NCI-H1436 (cell line): Measurements from ENCODE around the gene KCTD6.

Source experiments
- DNase-seq: peaks from one replicate; lab custom pipeline; 2025; lab: John Stamatoyannopoulos, UW

KCTD6 gene

GRCh38 chr3:58491506-58492402, at the start of gene KCTD6:
Gene KCTD6, plus strand, starts transcription at chr3:58492096. Its CDS starts 6,660 bp downstream, at chr3:58498756.
- peak; percentile 68 for DNase-seq

- no peak for DNase-seq
These were observed 39.7 kb upstream of the KCTD6 start for GRCh38 chr3:58452176-58452575.

DNA sequence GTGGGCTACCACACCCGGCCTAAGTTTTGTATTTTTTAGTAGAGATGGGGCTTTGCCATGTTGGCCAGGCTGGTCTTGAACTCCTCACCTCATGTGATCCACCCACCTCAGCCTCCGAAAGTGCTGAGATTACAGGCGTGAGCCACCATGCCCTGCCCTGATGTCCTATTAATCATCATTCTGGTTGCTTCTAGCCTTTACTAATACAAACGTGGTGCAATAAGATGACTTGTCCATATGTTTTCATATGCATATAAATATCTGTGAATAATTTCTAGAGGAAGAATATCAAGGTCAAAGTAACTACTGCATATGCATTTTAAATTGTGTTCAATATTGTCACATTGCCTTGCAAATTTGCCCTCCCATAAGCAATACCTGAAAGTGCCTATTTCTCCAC, 32.7 kb upstream of the KCTD6 start:
- DNase-seq: no peak

- no peak for DNase-seq
These were observed 29.1 kb upstream of the KCTD6 start for GRCh38 chr3:58462829-58463180.

DNA sequence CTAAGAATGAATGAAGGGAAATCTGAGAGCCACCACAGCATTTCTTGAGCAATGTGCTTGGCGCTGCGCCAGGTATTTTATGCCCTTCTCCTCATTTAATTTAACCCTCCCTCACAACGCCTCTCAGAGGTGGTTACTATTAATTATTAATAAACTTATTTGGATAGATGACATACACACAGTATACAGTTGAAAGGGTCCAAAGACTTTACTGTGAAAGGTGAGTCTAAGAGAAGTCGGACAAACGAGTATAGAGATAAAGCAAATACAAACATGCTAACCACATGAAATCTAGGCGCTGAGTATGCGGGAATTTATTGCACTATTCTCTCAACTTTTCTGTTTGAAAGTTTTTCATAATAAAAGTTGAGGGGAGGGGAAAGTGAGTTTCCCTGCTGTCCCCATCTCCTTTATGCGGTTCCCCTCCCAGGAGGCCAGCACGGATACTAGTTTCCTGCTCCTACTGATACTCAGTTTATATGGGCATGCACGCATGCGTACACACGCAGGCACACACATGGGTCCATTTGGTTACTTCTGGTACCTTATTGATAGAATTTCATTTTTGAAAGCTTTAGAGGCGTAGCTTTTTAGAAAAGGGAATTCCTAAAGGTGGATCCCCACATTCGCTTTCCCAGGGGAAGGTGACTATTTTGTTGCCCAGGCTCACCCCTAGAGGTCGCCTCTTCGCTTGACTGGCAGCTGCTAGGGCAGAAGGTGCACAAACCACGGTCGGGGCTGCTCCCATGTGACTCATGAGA, 28.5 kb upstream of the KCTD6 start:
- peak; percentile 2 for DNase-seq

DNA sequence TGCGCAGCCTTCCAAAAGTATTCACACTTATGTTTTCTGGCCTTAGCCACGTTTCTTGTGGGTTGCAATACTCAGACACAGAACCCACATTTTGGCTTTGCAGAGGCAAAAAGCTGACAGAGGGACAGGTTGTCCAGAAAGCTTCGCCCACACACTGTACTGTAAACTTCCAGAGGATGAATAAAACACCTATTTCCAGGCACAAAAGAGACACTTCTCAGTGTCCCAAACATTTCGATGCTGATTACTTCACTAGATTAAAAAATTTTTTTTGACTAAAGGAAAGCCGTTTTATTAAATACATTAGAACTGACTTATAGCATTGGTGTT, 28.0 kb upstream of the KCTD6 start:
- DNase-seq: no peak

GRCh38 chr3:58464866-58465265, 27.0 kb upstream of the KCTD6 start:
- no peak for DNase-seq

DNA sequence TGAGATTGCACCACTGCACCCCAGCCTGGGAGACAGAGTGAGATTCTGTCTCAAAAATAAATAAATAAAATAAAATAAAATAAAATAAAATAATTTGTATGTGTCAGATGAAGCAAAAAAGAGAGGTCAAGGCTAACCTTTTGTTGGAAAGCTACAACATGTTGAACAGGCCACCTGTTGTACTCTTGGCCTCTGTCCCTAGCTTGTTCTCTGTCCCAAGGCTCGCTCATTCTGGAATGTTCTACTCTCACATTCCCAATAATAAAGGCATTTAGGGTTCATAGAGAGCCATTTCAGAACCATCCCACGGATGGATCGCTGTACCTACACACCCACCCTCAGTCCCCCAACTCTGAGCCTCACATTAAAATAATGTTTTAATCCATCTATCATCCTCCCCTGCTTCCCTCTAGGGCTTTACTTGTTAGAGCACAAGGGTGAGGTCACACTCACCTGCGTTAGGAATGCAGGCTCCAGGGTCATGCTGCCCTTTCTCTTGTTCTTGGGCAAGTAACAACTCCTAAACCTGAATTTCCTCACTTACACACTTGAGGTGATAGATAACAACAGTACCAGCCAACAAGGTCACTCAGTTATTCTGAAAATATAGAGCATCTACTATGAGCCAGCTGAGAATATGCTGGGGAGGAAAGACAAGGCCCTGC, 24.9 kb upstream of the KCTD6 start:
- DNase-seq: no peak

DNA sequence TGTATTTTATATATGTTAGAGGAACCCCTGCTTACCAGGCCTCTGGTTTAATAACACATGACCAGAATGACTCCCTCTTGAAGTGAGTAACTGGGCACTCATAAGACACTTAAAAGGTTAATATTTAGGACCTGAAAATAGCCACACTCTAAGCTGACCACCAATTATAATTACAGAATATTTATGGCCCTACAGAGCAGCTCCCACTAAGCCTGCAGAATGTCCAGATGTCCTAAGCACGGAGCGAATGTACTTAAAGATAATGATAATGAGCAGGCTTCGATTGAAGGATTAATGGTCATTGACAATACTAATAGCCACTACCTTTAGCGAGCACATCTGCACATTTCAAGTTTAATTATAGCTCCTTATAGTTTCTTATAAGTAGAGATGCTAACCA, 22.8 kb upstream of the KCTD6 start:
- DNase-seq: no peak

DNA sequence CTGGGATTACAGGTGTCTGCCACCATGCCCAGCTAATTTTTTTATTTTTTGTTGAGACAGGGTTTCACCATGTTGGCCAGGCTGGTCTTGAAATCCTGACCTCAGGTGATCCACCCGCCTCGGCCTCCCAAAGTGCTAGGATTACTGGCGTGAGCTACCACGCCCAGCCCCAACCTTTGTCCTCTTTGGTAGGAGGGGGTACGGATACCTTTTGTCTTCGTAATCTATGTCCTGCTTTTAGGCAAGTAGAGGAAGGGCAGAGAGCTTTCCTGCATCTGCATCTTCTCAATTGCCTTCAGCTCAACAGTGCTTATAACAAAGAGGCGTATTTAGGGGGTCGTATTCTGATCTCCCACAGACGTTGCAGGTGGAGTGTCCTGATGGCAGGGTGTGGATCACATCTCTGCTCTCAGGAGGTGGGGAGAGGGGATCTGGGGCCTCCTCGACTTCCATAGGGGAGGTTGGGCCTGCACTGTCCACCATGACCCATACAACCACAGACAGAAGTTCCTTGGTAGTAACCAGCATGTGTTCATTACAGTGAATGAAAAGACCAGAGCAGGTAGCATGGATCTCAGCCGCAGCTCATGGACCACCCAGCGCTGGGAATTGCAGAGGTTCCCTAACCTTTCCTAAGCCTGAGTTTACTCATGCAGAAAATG, 21.4 kb upstream of the KCTD6 start:
- DNase-seq: no peak

GRCh38 chr3:58471025-58471887, 20.6 kb upstream of the KCTD6 start:
- peak; percentile 44 for DNase-seq

DNA sequence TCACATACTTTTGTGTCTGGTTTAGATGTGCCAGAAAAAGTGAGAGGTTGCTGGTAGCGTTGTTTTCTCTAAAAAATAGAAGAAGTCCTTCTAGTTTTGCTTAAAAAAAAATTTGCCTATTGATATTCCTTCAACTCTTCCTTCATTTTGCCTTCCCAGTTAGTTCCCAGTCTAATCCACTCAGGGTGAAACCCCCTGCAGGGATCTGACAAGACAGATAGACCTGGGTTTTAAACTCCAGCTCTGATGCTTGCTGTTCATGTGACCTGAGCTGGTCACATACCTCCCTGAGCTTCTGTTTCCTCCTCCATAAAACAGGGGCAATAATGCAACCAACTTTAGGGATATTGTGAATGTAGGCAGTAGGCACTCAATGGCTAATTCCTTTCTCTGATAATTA, 18.6 kb upstream of the KCTD6 start:
- no peak for DNase-seq

DNA sequence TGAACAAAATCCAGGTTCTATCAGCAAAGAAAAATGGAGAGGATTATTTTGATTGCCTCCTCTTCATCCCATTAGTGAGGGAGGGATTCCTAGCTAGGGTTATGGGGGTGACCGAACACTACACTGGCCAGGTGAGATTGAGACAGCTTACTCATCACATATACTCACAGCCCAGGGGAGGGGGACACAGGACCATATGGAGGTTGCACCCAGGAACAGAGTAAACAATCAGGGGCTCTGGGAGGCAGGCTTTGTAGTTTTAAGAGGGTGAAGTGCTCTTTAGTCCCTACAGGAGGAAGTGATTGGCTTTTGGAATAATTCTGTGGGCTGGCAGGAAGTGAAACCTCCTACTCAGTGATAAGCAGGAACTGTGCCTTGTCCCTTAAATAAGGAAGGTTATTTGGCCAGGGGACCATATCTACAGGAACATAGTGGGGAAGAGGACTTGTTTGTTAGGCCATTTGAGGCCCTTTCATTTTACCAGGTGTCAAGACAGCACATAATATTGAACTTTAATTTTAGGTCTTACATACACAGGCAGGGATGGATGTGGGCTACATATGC, 17.5 kb upstream of the KCTD6 start:
- no peak for DNase-seq

DNA sequence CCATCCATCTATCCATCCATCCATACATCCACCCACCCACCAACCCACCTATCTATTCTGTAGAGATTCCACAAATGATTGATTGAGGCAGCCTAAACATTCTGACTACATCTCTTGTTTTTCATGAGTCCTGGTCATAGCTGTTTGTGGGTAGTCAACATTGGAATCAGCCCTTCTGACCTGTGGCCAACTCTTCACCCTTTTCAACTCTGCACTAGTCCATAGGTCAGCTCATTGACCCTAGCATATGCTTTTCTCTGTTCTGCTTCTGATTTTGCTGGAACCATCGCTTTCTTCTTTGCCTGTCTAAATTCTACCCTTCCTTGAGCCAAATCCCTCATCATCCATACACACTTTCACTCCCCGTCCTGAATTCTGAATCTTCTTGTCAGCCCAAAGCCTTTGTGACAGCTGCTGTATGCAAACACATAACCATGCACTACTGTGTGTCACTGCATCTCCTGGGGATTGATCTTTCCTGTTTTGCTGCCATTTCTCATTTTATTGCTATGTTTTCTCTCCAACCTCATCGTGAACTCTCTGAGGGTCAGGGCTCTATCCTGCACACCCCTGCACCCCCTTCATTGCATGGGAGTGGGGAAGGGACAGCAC, 16.8 kb upstream of the KCTD6 start:
- DNase-seq: no peak

DNA sequence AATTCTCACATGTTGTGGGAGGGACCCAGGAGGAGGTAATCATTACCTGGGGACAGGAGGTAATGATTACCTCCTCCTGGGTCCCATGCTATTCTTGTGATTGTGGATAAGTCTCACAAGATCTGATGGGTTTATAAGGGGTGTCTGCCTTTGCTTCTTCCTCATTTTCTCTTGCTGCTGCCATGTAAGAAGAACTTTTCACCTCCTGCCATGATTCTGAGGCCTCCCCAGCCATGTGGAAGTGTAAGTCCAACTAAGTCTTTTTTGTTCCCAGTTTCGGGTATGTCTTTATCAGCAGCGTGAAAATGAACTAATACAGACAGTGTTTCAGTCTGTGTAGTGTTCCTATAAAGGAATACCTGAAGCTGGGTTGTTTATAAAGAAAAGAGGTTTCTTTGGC, 13.1 kb upstream of the KCTD6 start:
- no peak for DNase-seq

DNA sequence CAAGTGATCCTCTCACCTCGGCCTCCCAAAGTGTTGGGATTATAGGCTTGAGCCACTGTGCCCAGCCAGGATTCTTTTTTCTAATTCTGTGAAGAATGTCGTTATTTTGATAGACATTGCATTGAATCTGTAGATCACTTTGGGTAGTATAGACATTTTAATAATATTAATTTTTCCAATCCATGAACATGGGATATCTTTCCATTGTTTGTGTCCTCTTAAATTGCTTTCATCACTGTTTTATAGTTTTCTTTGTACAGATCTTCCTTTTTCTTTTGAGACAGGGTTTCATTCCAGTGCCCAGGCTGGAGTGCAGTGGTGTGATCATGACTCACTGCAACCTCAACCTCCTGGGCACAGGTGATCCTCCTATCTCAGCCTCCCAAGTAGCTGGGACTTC, 11.6 kb upstream of the KCTD6 start:
- no peak for DNase-seq

DNA sequence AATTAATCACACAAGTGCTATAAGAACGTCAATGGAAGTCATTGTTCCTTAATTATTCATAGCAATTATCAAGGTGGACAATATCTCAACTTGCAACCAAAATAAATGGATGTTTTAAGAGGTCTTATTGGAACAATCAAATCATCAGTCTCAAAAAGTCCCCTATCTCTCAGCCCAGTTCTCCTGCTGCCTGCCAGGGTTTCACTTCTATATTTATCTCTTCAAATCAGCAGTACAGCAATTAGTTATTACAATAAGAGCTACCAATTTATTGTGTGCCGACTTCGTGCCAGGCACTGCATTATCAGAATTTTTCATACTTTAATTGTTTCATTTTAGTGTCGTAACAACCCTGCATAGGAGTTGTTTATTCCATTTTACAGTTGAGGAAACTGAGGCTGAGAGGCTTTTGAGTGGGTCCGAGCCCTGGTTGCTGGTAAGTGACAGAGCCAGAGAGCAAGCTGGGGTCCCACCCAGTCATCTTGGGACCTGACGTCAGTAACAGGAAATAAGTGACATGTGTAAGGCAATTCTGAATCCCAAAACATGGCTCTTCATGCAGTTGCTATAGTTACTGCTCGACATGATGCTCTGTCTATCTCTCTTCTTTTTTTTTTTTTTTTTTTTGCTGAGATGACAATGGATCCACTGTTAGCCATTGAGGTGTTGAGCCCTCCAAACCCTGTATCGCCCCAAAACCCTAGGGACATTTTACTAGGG, 8.8 kb upstream of the KCTD6 start:
- DNase-seq: no peak

GRCh38 chr3:58484045-58484721, 7.7 kb upstream of the KCTD6 start:
- no peak for DNase-seq

DNA sequence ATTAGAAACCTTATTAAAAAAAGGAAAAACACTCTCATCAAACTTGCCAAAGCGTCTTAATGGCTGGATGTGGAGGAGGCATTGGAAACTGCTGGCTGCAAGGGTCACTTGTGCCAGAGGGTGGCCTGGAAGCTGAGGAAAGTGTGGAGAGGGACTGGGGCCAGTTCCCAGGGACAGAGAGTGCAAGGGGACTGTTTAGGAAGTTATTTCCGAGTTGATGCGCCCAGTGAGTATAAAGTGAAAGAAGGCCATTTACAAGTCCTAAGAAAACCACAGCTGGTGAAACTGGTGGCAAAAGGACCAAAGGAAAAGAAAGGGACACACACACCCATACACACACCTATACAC, 7.2 kb upstream of the KCTD6 start:
- no peak for DNase-seq
